ENCODE measurements around the gene PARD6G.

- TF ChIP-seq CTCF (IDR thresholded peaks at IDR 0.05) (no peak), RCOR1 (IDR thresholded peaks at IDR 0.05; ENCODE audit: low read length) (no peak), USF2 (IDR thresholded peaks at IDR 0.05; ENCODE audit: borderline replicate concordance, low read depth, low read length) (no peak), EZH2phosphoT487 (IDR thresholded peaks at IDR 0.05; ENCODE audit: borderline replicate concordance, low read depth) (no peak), RFX5 (IDR thresholded peaks at IDR 0.05; ENCODE audit: low read length) (no peak), YY1 (IDR thresholded peaks at IDR 0.05; ENCODE audit: low read depth) (no peak), POLR2AphosphoS5 (IDR thresholded peaks at IDR 0.05; ENCODE audit: low read depth, low read length) (no peak), SIN3A (IDR thresholded peaks at IDR 0.05; ENCODE audit: borderline replicate concordance, low read depth, low read length) (no peak), SMC3 (IDR thresholded peaks at IDR 0.05; ENCODE audit: low read depth, low read length) (no peak), EP300 (IDR thresholded peaks at IDR 0.05; ENCODE audit: borderline replicate concordance in 1 of 2, low read depth in 1 of 2, low read length in 1 of 2) (no peak), TCF12 (IDR thresholded peaks at IDR 0.05) (no peak)
These were observed 17.3 kb downstream of the PARD6G start for GRCh38 chr18:80229766-80230745.

All from SK-N-SH (cell line).